SK-N-SH (cell line): Measurements from ENCODE around the gene HACE1.

Source experiments
- CTCF ChIP-seq: fragments of 200-600 bp; sonication (generic); IDR thresholded peaks from 2 replicates; pipeline ENCODE4 v1.6.1; 2017; ENCODE audit warnings: antibody characterized with exemption, mild to moderate bottlenecking, moderate library complexity
- EP300 ChIP-seq, 2 experiments: IDR thresholded peaks; 2 replicates each; pipeline versions ENCODE4 v1.4.0 to v1.6.1; 2012; ENCODE audit warnings: borderline replicate concordance in 1 of 2, low read depth in 1 of 2, low read length in 1 of 2
- JUND ChIP-seq: IDR thresholded peaks from 2 replicates; pipeline ENCODE4 v1.4.0; 2012
- MAX ChIP-seq: IDR thresholded peaks from 2 replicates; pipeline ENCODE4 v1.4.0; 2012; ENCODE audit warnings: low read depth
- NRF1 ChIP-seq: IDR thresholded peaks from 2 replicates; pipeline ENCODE4 v1.6.1; 2012; ENCODE audit warnings: low read depth, mild to moderate bottlenecking, low read length
- RCOR1 ChIP-seq: fragments of 150-350 bp; IDR thresholded peaks from 2 replicates; pipeline ENCODE4 v1.6.1; 2017; ENCODE audit warnings: antibody characterized with exemption, low read length
- SIN3A ChIP-seq: IDR thresholded peaks from 2 replicates; pipeline ENCODE4 v1.6.1; 2012; ENCODE audit warnings: low read depth, mild to moderate bottlenecking, low read length, moderate library complexity, borderline replicate concordance
- TAF1 ChIP-seq: IDR thresholded peaks from 2 replicates; pipeline ENCODE4 v1.6.1; 2012; ENCODE audit warnings: low read depth, mild to moderate bottlenecking, low read length, moderate library complexity, borderline replicate concordance
- USF2 ChIP-seq: fragments of 150-350 bp; IDR thresholded peaks from 2 replicates; pipeline ENCODE4 v1.6.1; 2017; ENCODE audit warnings: antibody characterized with exemption, low read length, low read depth, borderline replicate concordance
- YY1 ChIP-seq: IDR thresholded peaks from 2 replicates; pipeline ENCODE4 v1.4.0; 2012; ENCODE audit warnings: low read depth, mild to moderate bottlenecking

- no peak for TF ChIP-seq CTCF
- TF ChIP-seq YY1: no peak
- TF ChIP-seq EP300 (IDR thresholded peaks at IDR 0.05; ENCODE audit: borderline replicate concordance in 1 of 2, low read depth in 1 of 2, low read length in 1 of 2): no peak
- TF ChIP-seq NRF1: no peak
- TF ChIP-seq MAX: no peak
- TF ChIP-seq RCOR1: no peak; the same call in 1 of the 2 replicates
- TF ChIP-seq SIN3A: no peak
- TF ChIP-seq JUND: no peak
- no peak for TF ChIP-seq USF2
- no peak for TF ChIP-seq TAF1
Observed at GRCh38 chr6:104683809-104684208, 175.9 kb downstream of the HACE1 start.
